ENCODE results near the gene PRICKLE4. TPM values are rescaled to one million over a fixed set of nuclear protein-coding genes. Genes with fewer than 3 reads are reported as not detected.

Gene PRICKLE4
- total RNA-seq, 4 donors from 2014 or later = 15.5 to 38.4 (median 23.0) TPM

DNA sequence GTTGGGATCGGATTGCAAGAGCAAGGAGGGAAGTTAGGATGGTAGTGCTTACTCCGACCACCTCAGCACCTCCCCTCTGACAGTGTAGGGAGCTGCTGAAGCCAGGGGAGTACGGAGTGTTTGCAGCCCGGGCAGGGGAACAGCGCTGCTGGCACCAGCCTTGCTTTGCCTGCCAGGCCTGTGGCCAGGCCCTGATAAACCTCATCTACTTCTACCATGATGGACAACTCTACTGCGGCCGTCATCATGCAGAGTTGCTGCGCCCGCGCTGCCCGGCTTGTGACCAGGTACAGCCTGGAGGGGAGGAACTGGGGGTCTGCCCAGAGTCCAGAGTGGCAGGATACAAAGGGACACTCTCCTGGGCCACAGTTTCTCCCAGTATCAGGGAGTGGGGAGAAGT, 4.7 kb downstream of the PRICKLE4 start:
- H3K36me3 ChIP-seq = peaks cover 0 to 18% (median 0%) of the 10 kb centered on the region in 3 donors
- no peak for DNase-seq (ENCODE audit: low spot score in 2 of 2)
- TF ChIP-seq, protein P1, sequence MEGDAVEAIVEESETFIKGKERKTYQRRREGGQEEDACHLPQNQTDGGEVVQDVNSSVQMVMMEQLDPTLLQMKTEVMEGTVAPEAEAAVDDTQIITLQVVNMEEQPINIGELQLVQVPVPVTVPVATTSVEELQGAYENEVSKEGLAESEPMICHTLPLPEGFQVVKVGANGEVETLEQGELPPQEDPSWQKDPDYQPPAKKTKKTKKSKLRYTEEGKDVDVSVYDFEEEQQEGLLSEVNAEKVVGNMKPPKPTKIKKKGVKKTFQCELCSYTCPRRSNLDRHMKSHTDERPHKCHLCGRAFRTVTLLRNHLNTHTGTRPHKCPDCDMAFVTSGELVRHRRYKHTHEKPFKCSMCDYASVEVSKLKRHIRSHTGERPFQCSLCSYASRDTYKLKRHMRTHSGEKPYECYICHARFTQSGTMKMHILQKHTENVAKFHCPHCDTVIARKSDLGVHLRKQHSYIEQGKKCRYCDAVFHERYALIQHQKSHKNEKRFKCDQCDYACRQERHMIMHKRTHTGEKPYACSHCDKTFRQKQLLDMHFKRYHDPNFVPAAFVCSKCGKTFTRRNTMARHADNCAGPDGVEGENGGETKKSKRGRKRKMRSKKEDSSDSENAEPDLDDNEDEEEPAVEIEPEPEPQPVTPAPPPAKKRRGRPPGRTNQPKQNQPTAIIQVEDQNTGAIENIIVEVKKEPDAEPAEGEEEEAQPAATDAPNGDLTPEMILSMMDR (IDR thresholded peaks at IDR 0.05) = no peak
- TF ChIP-seq EP300 (IDR thresholded peaks at IDR 0.05) = no peak
- TF ChIP-seq POLR2A (IDR thresholded peaks at IDR 0.05) = no peak
- H3K9me3 ChIP-seq = no peaks in the 10 kb centered on the region
- no peak overlapping the region for H3K4me3 ChIP-seq
- 83% methylated on average over 11 of the region's 11 CpGs for WGBS, 2 donors
- H3K27ac ChIP-seq = peak overlapping the region in 2 of 4 donors; percentile 93
- H3K4me1 ChIP-seq = peaks cover 4 to 65% (median 28%) of the 10 kb centered on the region in 4 donors
- no peaks in the 10 kb centered on the region for H3K27me3 ChIP-seq

DNA sequence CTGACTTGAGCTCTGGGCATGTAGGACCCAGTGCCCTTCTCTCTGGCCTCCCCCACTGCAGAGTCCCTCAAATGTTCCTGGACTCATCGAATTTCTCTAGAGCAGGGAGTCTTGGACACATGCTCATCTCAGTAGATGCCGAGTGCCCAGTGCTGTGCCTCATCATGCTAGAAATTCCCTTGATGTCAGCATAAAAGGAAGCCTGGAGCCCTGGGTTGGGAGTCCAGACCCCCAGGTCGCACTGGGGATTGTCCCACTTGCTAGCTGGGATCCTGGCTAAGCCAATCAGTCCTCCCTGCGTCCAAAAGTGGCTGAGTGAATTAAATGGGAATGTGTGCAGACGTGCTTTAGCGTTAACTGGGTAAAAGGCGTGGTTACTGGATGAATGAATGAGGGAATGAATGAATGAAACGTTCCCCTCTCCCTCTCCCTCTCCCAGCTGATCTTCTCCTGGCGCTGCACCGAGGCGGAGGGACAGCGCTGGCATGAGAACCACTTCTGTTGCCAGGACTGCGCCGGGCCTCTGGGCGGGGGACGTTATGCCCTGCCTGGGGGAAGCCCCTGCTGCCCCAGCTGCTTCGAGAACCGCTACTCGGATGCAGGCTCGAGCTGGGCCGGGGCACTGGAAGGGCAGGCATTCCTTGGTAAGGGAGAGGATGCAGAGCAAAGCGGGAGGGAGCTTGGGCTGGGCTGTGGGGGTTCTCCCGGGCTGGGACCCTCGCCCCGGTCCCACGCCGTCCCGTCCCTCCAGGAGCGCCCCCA, 5.3 kb downstream of the PRICKLE4 start:
- Histone ChIP-seq H3K9me3 (no peaks in the 10 kb centered on the region), H3K27me3 (no peaks in the 10 kb centered on the region), H3K4me3 (peak overlapping the region; percentile 70 to 86 (median 76)), H3K36me3 (peaks cover 0 to 24% (median 0%) of the 10 kb centered on the region in 3 donors), H3K27ac (peak overlapping the region; percentile 78 to 93 (median 92)), H3K4me1 (peaks cover 4 to 63% (median 27%) of the 10 kb centered on the region in 4 donors)
- TF ChIP-seq POLR2A (IDR thresholded peaks at IDR 0.05) = no peak
- no peak for TF ChIP-seq EP300 (IDR thresholded peaks at IDR 0.05)
- TF ChIP-seq, protein P1 (IDR thresholded peaks at IDR 0.05) = no peak
- 14 to 23% methylated on average over 20 to 22 of the region's 29 CpGs for WGBS, 2 donors
- no peak for DNase-seq (ENCODE audit: low spot score in 2 of 2)

DNA sequence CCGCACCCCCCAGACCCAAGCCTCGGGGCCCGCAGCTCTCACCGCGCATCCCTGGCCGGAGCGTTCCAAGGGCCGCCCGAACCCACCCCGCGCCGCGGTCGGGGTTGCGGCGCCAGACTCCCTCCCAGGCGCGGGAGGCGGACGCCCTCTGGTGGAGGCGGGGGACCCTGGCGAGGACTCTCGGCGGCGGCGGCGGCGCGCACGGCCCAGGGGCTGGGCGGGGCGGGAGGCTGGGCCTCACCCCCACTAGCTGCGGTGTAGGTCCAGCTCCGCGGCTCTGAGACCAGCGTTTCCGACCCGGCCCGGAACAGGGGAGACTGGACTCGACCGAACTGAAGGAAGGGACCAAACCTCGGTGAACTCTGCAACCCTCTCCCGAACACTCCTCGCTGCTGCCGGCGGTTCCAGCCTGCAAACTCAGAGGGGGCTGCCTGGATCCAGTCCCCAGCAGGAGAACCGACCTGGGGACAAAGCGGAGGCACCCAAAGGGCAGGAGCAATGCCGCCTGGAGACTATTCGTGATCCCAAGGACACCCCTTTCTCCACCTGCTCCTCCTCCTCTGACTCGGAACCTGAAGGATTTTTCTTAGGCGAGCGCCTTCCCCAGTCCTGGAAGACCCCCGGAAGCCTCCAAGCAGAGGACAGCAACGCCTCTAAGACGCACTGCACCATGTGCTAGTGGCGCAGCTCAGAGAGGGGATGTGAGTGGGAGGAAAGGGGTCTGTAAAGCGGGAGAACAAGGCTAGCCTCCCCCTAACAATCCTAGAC, 6.1 kb downstream of the PRICKLE4 start:
- Histone ChIP-seq H3K27me3 (no peaks in the 10 kb centered on the region), H3K36me3 (peaks cover 0 to 32% (median 0%) of the 10 kb centered on the region in 3 donors), H3K4me3 (peak overlapping the region; percentile 70 to 86 (median 76)), H3K9me3 (no peaks in the 10 kb centered on the region), H3K4me1 (peaks cover 4 to 56% (median 20%) of the 10 kb centered on the region in 4 donors), H3K27ac (peak overlapping the region; percentile 78 to 93 (median 92))
- 1% methylated on average over 34 to 47 of the region's 58 CpGs for WGBS, 2 donors
- TF ChIP-seq POLR2A (IDR thresholded peaks at IDR 0.05) (peak in 1 of 2 donors; percentile 27), EP300 (IDR thresholded peaks at IDR 0.05) (peak in 1 of 2 donors; percentile 5)
- TF ChIP-seq, protein P1 (IDR thresholded peaks at IDR 0.05) = peak; percentile 89 to 98 (median 93)
- DNase-seq (ENCODE audit: low spot score in 2 of 2) = peak; percentile 76 to 77

DNA sequence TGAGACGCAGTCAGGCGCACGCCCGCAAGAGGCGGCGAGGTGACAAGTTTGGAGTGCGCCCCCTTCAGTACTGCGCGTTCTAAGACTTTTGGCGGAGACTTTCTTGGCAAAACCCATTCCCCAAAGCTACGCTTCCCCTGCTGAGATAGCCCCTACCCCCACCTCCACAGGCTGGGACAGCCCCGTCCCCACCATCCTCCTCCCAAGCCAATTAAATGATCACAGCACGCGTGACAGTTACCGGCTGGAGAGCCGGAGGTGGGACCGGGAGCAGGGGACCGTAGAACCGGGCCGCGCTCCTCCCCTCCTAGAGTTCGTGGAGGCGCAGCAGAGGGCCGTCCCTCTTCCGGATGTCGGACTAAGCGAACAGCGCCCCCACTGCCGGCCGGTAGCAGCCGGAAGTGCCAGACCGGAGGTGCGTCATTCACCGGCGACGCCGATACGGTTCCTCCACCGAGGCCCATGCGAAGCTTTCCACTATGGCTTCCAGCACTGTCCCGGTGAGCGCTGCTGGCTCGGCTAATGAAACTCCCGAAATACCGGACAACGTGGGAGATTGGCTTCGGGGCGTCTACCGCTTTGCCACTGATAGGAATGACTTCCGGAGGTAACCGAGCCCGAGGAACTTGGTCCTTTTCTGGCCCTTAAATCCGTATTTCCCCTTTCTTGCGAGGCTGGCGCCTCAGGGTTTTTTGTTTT, 6.8 kb downstream of the PRICKLE4 start, which contains the start of gene TOMM6:
Gene TOMM6 (plus strand): TSS at position 476 of the 699 bp plus-strand sequence. CDS start 4 bp downstream, at position 480.
- DNase-seq (ENCODE audit: low spot score in 2 of 2) = peak; percentile 90 to 94
- Histone ChIP-seq H3K4me1 (peaks cover 4 to 51% (median 20%) of the 10 kb centered on the region in 4 donors), H3K27me3 (no peaks in the 10 kb centered on the region), H3K27ac (peak within 1 kb of the TSS; percentile 78 to 93 (median 92)), H3K36me3 (peaks cover 0 to 39% (median 0%) of the 10 kb centered on the region in 3 donors), H3K9me3 (no peaks in the 10 kb centered on the region), H3K4me3 (peak within 1 kb of the TSS; percentile 70 to 86 (median 76))
- TF ChIP-seq EP300 (IDR thresholded peaks at IDR 0.05) = peak; percentile 91 to 98
- TF ChIP-seq, protein P1 (IDR thresholded peaks at IDR 0.05) = peak; percentile 87 to 98 (median 96)
- peak; percentile 65 to 91 for TF ChIP-seq POLR2A (IDR thresholded peaks at IDR 0.05)
- 0% methylated on average over 34 to 55 of the region's 55 CpGs for WGBS, 2 donors

Measured in tibial nerve (tissue), 4 donors.